PC-3 (cell line): ENCODE results near the gene SELE.

Source experiments
- EZH2 ChIP-seq: fragments of 300-600 bp; sonication (generic); IDR thresholded peaks from one replicate; pipeline ENCODE4 v1.6.1; 2017; ENCODE audit warnings: antibody characterized with exemption, mild to moderate bottlenecking, low read length; ENCODE audit not compliant: unreplicated experiment
- TF ChIP-seq, protein P1 (sequence below): fragments of 300-600 bp; sonication (generic); conservative IDR thresholded peaks from 2 replicates; pipeline ENCODE4 v1.5.1; 2017; ENCODE audit warnings: antibody characterized with exemption, low read depth, mild to moderate bottlenecking, low read length

DNA sequence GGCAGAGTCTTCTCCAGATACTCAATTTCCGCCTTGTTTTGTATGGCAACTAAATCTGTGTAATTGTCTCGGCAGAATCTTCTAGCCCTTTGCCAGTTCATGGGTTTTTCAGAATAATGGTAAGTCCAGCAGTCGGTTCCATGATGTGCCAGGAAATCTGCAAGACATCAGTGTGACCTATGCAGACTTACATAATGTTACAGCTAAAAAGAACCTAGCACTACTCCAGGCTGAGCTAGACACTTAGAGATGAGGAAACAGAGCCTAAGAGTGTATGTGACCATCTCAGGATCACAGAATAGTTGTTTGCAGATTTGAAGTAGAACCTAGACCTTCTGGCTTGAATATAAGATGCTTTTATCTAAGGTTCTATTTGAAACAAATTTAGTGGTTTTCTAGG is 25.2 kb downstream of the SELE start:
- TF ChIP-seq, protein P1, sequence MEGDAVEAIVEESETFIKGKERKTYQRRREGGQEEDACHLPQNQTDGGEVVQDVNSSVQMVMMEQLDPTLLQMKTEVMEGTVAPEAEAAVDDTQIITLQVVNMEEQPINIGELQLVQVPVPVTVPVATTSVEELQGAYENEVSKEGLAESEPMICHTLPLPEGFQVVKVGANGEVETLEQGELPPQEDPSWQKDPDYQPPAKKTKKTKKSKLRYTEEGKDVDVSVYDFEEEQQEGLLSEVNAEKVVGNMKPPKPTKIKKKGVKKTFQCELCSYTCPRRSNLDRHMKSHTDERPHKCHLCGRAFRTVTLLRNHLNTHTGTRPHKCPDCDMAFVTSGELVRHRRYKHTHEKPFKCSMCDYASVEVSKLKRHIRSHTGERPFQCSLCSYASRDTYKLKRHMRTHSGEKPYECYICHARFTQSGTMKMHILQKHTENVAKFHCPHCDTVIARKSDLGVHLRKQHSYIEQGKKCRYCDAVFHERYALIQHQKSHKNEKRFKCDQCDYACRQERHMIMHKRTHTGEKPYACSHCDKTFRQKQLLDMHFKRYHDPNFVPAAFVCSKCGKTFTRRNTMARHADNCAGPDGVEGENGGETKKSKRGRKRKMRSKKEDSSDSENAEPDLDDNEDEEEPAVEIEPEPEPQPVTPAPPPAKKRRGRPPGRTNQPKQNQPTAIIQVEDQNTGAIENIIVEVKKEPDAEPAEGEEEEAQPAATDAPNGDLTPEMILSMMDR, result no peak
- TF ChIP-seq EZH2, result no peak
